ENCODE measurements around the gene SERPINE2. TPM values are rescaled to one million over a fixed set of nuclear protein-coding genes. Genes with fewer than 3 reads are reported as not detected.

SERPINE2 gene
- polyA plus RNA-seq, 3 donors: not detected

- H3K9ac ChIP-seq (ENCODE audit: insufficient read depth, low read length, poor library complexity, severe bottlenecking): peak overlapping the region; percentile 99
- H3K27ac ChIP-seq (ENCODE audit: low read depth in 1 of 2, low read length in 2 of 2): peak overlapping the region in 1 of 2 donors; percentile 96
- no peak for TF ChIP-seq CTCF (IDR thresholded peaks at IDR 0.05)
- H3K27me3 ChIP-seq (ENCODE audit: control insufficient read depth in 2 of 2, insufficient read depth in 2 of 2, low read length in 2 of 2): no peaks in the 10 kb centered on the region
- Mint-ChIP-seq H3K27ac (peak overlapping the region in 6 of 7 donors; percentile 87 to 96 (median 94)), H3K27me3 (ENCODE audit: low read depth in 3 of 3) (peaks cover 0 to 5% (median 0%) of the 10 kb centered on the region in 3 donors), H3K9me3 (peaks cover 0 to 10% (median 5%) of the 10 kb centered on the region in 7 donors), H3K4me3 (peak overlapping the region; percentile 97 to 98), H3K4me1 (peaks cover 39% of the 10 kb centered on the region), H3K36me3 (peaks cover 9 to 13% of the 10 kb centered on the region in 2 donors)
- peak overlapping the region; percentile 61 to 95 (median 81) for H3K4me3 ChIP-seq (replicated peaks in 1 of 3; ENCODE audit: low read depth in 2 of 3, low read length in 3 of 3)
- H4K20me1 ChIP-seq (ENCODE audit: insufficient read depth, low read length): peaks cover 51% of the 10 kb centered on the region
- peak overlapping the region; percentile 91 for H2AFZ ChIP-seq (ENCODE audit: insufficient read depth, low read depth, low read length, poor library complexity, severe bottlenecking)
- peaks cover 72% of the 10 kb centered on the region for H3K79me2 ChIP-seq (ENCODE audit: insufficient read depth, low read length)
- intact Hi-C loops (cut with micrococcal nuclease): loop anchor here in 1 of 2 donors (5.0 kb wide), 1 partner anchor 46 kb away; no protein-coding TSS in a partner anchor
- H3K4me2 ChIP-seq (replicated peaks; ENCODE audit: extremely low read depth, low read length, poor library complexity, severe bottlenecking): peak overlapping the region; percentile 92
- DNase-seq: no peak
- no peaks in the 10 kb centered on the region for H3K9me3 ChIP-seq (replicated peaks in 1 of 2; ENCODE audit: control insufficient read depth in 1 of 2, insufficient read depth in 1 of 2, low read length in 2 of 2)
- peaks cover 15 to 34% of the 10 kb centered on the region in 2 donors for H3K4me1 ChIP-seq (ENCODE audit: control insufficient read depth in 1 of 2, insufficient read depth in 2 of 2, low read length in 2 of 2)
- 50% methylated on average over 1 of the region's 7 CpGs for WGBS (ENCODE audit: insufficient coverage)
- no peaks in the 10 kb centered on the region for H3K36me3 ChIP-seq (replicated peaks in 1 of 2; ENCODE audit: control insufficient read depth in 1 of 2, insufficient read depth in 2 of 2, low read length in 2 of 2)
These were observed 95.5 kb downstream of the SERPINE2 start for GRCh38 chr2:223943561-223944008.

- DNase-seq: no peak
- peaks cover 36% of the 10 kb centered on the region for H3K4me1 Mint-ChIP-seq
- H3K36me3 ChIP-seq (replicated peaks in 1 of 2; ENCODE audit: control insufficient read depth in 1 of 2, insufficient read depth in 2 of 2, low read length in 2 of 2): no peaks in the 10 kb centered on the region
- H3K36me3 Mint-ChIP-seq: peaks cover 9 to 13% of the 10 kb centered on the region in 2 donors
- WGBS (ENCODE audit: insufficient coverage): 100% methylated on average over 1 of the region's 1 CpG
- no peak overlapping the region for H3K9ac ChIP-seq (ENCODE audit: insufficient read depth, low read length, poor library complexity, severe bottlenecking)
- peak overlapping the region in 4 of 7 donors; percentile 40 to 80 (median 57) for H3K27ac Mint-ChIP-seq
- peak overlapping the region in 1 of 2 donors; percentile 96 for H3K27ac ChIP-seq (ENCODE audit: low read depth in 1 of 2, low read length in 2 of 2)
- no peak overlapping the region for H2AFZ ChIP-seq (ENCODE audit: insufficient read depth, low read depth, low read length, poor library complexity, severe bottlenecking)
- peaks cover 0 to 5% (median 0%) of the 10 kb centered on the region in 3 donors for H3K27me3 Mint-ChIP-seq (ENCODE audit: low read depth in 3 of 3)
- intact Hi-C loops (cut with micrococcal nuclease): loop anchor here in 1 of 2 donors (5.0 kb wide), 1 partner anchor 46 kb away; no protein-coding TSS in a partner anchor
- peaks cover 15 to 34% of the 10 kb centered on the region in 2 donors for H3K4me1 ChIP-seq (ENCODE audit: control insufficient read depth in 1 of 2, insufficient read depth in 2 of 2, low read length in 2 of 2)
- H3K4me2 ChIP-seq (replicated peaks; ENCODE audit: extremely low read depth, low read length, poor library complexity, severe bottlenecking): peak overlapping the region; percentile 92
- peaks cover 55% of the 10 kb centered on the region for H4K20me1 ChIP-seq (ENCODE audit: insufficient read depth, low read length)
- no peak for TF ChIP-seq CTCF (IDR thresholded peaks at IDR 0.05)
- peaks cover 0 to 10% (median 5%) of the 10 kb centered on the region in 7 donors for H3K9me3 Mint-ChIP-seq
- H3K79me2 ChIP-seq (ENCODE audit: insufficient read depth, low read length): peaks cover 76% of the 10 kb centered on the region
- no peaks in the 10 kb centered on the region for H3K27me3 ChIP-seq (ENCODE audit: control insufficient read depth in 2 of 2, insufficient read depth in 2 of 2, low read length in 2 of 2)
- no peaks in the 10 kb centered on the region for H3K9me3 ChIP-seq (replicated peaks in 1 of 2; ENCODE audit: control insufficient read depth in 1 of 2, insufficient read depth in 1 of 2, low read length in 2 of 2)
- peak overlapping the region; percentile 97 to 98 for H3K4me3 Mint-ChIP-seq
- H3K4me3 ChIP-seq (replicated peaks in 1 of 3; ENCODE audit: low read depth in 2 of 3, low read length in 3 of 3): peak overlapping the region in 1 of 3 experiments; percentile 81
These were observed 96.0 kb downstream of the SERPINE2 start for GRCh38 chr2:223943135-223943534.

Measured in CD14-positive monocyte (primary cell).